Calu3 (cell line): ENCODE data around the gene SMURF1. TPM values are rescaled to one million over a fixed set of nuclear protein-coding genes. Genes with fewer than 3 reads are reported as not detected.

ENCODE experiments used
- BruUV-seq: library from RNA; stranded (reverse); fragments of 400-500 nt; replicated peaks from 2 replicates; lab custom pipeline; 2021; lab: Mats Ljungman, UMichigan
- CTCF ChIA-PET: fragments of 300-600 bp; sonication (Branson Sonifier 250); formaldehyde crosslinking; loops from one replicate; lab custom pipeline; 2022; ENCODE audit warnings: antibody characterized with exemption; lab: Charles Lee
- DNase-seq: peaks from one replicate; pipeline ENCODE4 v3.0.0; 2022
- H3K27ac Mint-ChIP-seq: one replicate; pipeline ENCODE4 v1.8.0; 2022; ENCODE audit warnings: mixed read lengths; ENCODE audit not compliant: unreplicated experiment
- H3K27me3 Mint-ChIP-seq: one replicate; pipeline ENCODE4 v1.8.0; 2022; ENCODE audit warnings: mixed read lengths; ENCODE audit not compliant: unreplicated experiment
- H3K36me3 Mint-ChIP-seq: one replicate; pipeline ENCODE4 v1.8.0; 2022; ENCODE audit warnings: mild to moderate bottlenecking, moderate library complexity, mixed read lengths; ENCODE audit not compliant: insufficient read depth, unreplicated experiment
- H3K4me1 Mint-ChIP-seq: one replicate; pipeline ENCODE4 v1.8.0; 2022; ENCODE audit warnings: mild to moderate bottlenecking, low read depth, mixed read lengths; ENCODE audit not compliant: unreplicated experiment
- H3K4me3 Mint-ChIP-seq: one replicate; pipeline ENCODE4 v1.8.0; 2022; ENCODE audit warnings: mild to moderate bottlenecking, low read depth, moderate library complexity, mixed read lengths; ENCODE audit not compliant: unreplicated experiment
- H3K9me3 Mint-ChIP-seq: one replicate; pipeline ENCODE4 v1.8.0; 2022; ENCODE audit warnings: low read depth, mixed read lengths; ENCODE audit not compliant: unreplicated experiment
- CTCF ChIP-seq: fragments of 200-600 bp; IDR thresholded peaks from one replicate; pipeline ENCODE4 v1.8.0; 2022; ENCODE audit warnings: antibody characterized with exemption; ENCODE audit not compliant: unreplicated experiment
- intact Hi-C: fragments of 100-400 bp; cut with micrococcal nuclease; formaldehyde crosslinking; loops from one replicate; pipeline ENCODE4 v1.10.0; 2022; ENCODE audit not compliant: unreplicated experiment
- total RNA-seq: library from RNA; stranded (reverse); gene quantifications from 2 replicates; pipeline ENCODE4 v1.2.3, GENCODE V29; 2022

Gene SMURF1
- total RNA-seq, 1 experiment from 2014 or later, result 29.7 TPM

- no peak overlapping the region for H3K27ac Mint-ChIP-seq
- peaks cover 50% of the 10 kb centered on the region for H3K36me3 Mint-ChIP-seq
Observed at GRCh38 chr7:99033765-99034164, 110.1 kb downstream of the SMURF1 start.

GRCh38 chr7:99032928-99033327, 111.0 kb downstream of the SMURF1 start:
- TF ChIP-seq CTCF, result no peak
- H3K9me3 Mint-ChIP-seq, result no peaks in the 10 kb centered on the region
- H3K27me3 Mint-ChIP-seq, result no peaks in the 10 kb centered on the region
- no peaks in the 10 kb centered on the region for H3K4me1 Mint-ChIP-seq
- intact Hi-C loops, result no loop called here
- no TSS peak for BruUV-seq
- no peak for DNase-seq
- H3K27ac Mint-ChIP-seq, result no peak overlapping the region
- CTCF ChIA-PET, result no interaction called here
- peaks cover 51% of the 10 kb centered on the region for H3K36me3 Mint-ChIP-seq
- H3K4me3 Mint-ChIP-seq, result no peak overlapping the region

More at GRCh38 chr7:99033765-99034164, 110.1 kb downstream of the SMURF1 start:
- Mint-ChIP-seq H3K9me3 (no peaks in the 10 kb centered on the region), H3K27me3 (no peaks in the 10 kb centered on the region), H3K4me1 (no peaks in the 10 kb centered on the region), H3K4me3 (no peak overlapping the region)
- DNase-seq, result no peak
- CTCF ChIA-PET, result no interaction called here
- intact Hi-C loops, result no loop called here
- no TSS peak for BruUV-seq
- no peak for TF ChIP-seq CTCF

- CTCF ChIA-PET, result no interaction called here
- H3K27ac Mint-ChIP-seq, result no peak overlapping the region
- intact Hi-C loops, result no loop called here
- no peak overlapping the region for H3K4me3 Mint-ChIP-seq
- no TSS peak for BruUV-seq
- H3K4me1 Mint-ChIP-seq, result no peaks in the 10 kb centered on the region
- no peak for DNase-seq
- no peaks in the 10 kb centered on the region for H3K27me3 Mint-ChIP-seq
- H3K9me3 Mint-ChIP-seq, result no peaks in the 10 kb centered on the region
- no peak for TF ChIP-seq CTCF
- H3K36me3 Mint-ChIP-seq, result peaks cover 45% of the 10 kb centered on the region
Observed at GRCh38 chr7:99031496-99031895, 112.4 kb downstream of the SMURF1 start.

- no TSS peak for BruUV-seq
- no peak overlapping the region for H3K4me3 Mint-ChIP-seq
- no peaks in the 10 kb centered on the region for H3K27me3 Mint-ChIP-seq
- intact Hi-C loops, result no loop called here
- CTCF ChIA-PET, result no interaction called here
- TF ChIP-seq CTCF, result no peak
- no peak overlapping the region for H3K27ac Mint-ChIP-seq
- no peak for DNase-seq
- peaks cover 40% of the 10 kb centered on the region for H3K36me3 Mint-ChIP-seq
- no peaks in the 10 kb centered on the region for H3K4me1 Mint-ChIP-seq
- H3K9me3 Mint-ChIP-seq, result no peaks in the 10 kb centered on the region
Observed at GRCh38 chr7:99030951-99031350, 113.0 kb downstream of the SMURF1 start.
